Neuron (in vitro differentiated cells): ENCODE data around the gene DGAT2.

Source experiments
- H2AFZ ChIP-seq: one replicate; pipeline ENCODE4 v1.6.1; 2013; ENCODE audit warnings: low read depth, mild to moderate bottlenecking, inconsistent platforms, low read length, moderate library complexity
- H3K27me3 ChIP-seq: one replicate; pipeline ENCODE4 v1.6.1; 2013; ENCODE audit warnings: low read length; ENCODE audit not compliant: insufficient read depth
- H3K36me3 ChIP-seq: one replicate; pipeline ENCODE4 v1.6.1; 2013; ENCODE audit warnings: low read length; ENCODE audit not compliant: insufficient read depth
- H3K4me1 ChIP-seq: one replicate; pipeline ENCODE4 v1.6.1; 2013; ENCODE audit warnings: low read length; ENCODE audit not compliant: insufficient read depth
- H3K4me3 ChIP-seq: 2 replicates; pipeline ENCODE4 v1.5.1; 2013; ENCODE audit warnings: mild to moderate bottlenecking, low read length, moderate library complexity
- H3K9me3 ChIP-seq: one replicate; pipeline ENCODE4 v1.6.1; 2013; ENCODE audit warnings: low read length

The DGAT2 gene

GRCh38 chr11:75849894-75850293, 81.3 kb downstream of the DGAT2 start:
- H2AFZ ChIP-seq = no peak overlapping the region

GRCh38 chr11:75850787-75851186, 82.2 kb downstream of the DGAT2 start:
- Histone ChIP-seq H3K36me3 (no peaks in the 10 kb centered on the region), H3K4me1 (no peaks in the 10 kb centered on the region), H3K4me3 (no peak overlapping the region)

More at GRCh38 chr11:75849894-75850293, 81.3 kb downstream of the DGAT2 start:
- H3K27me3 ChIP-seq = no peaks in the 10 kb centered on the region
- H3K4me3 ChIP-seq = no peak overlapping the region
- H3K9me3 ChIP-seq = no peaks in the 10 kb centered on the region
- H3K36me3 ChIP-seq = no peaks in the 10 kb centered on the region
- no peaks in the 10 kb centered on the region for H3K4me1 ChIP-seq

More at GRCh38 chr11:75850787-75851186, 82.2 kb downstream of the DGAT2 start:
- Histone ChIP-seq H3K9me3 (no peaks in the 10 kb centered on the region), H2AFZ (no peak overlapping the region), H3K27me3 (no peaks in the 10 kb centered on the region)
